K562 (cell line): ENCODE results near the gene VMP1. TPM values are rescaled to one million over a fixed set of nuclear protein-coding genes. Genes with fewer than 3 reads are reported as not detected.
A peak's percentile ranks its signal among the peaks of the same experiment; 100 is the strongest.

ENCODE experiments used
- CEBPB ChIP-seq: fragments of 450-650 bp; IDR thresholded peaks from 2 replicates; pipeline ENCODE4 v1.6.1; 2016; ENCODE audit warnings: missing genetic modification characterization, missing compliant biosample characterization
- FOS ChIP-seq: IDR thresholded peaks from 3 replicates; pipeline ENCODE4 v1.6.1; 2011; ENCODE audit not compliant: insufficient read length; ENCODE audit errors: extremely low read depth
- FOXM1 ChIP-seq, 2 experiments: fragments of 450-650 bp in 1 of 2; sonication (generic) in 1 of 2; formaldehyde crosslinking in 1 of 2; IDR thresholded peaks; 2 replicates each; pipeline versions ENCODE4 v1.6.1 to v1.9.0; 2017 to 2022; ENCODE audit warnings: low read depth in 2 of 2, mild to moderate bottlenecking in 2 of 2, missing genetic modification reagents in 1 of 2, moderate library complexity in 1 of 2
- GTF2B ChIP-seq: IDR thresholded peaks from 2 replicates; pipeline ENCODE4 v1.6.1; 2011; ENCODE audit not compliant: insufficient read length; ENCODE audit errors: extremely low read depth
- HDAC3 ChIP-seq: fragments of 450-650 bp; IDR thresholded peaks from 2 replicates; pipeline ENCODE4 v1.6.1; 2018; ENCODE audit warnings: borderline replicate concordance, mild to moderate bottlenecking, moderate library complexity; ENCODE audit not compliant: partially characterized antibody
- NELFE ChIP-seq: IDR thresholded peaks from 2 replicates; pipeline ENCODE4 v1.6.1; 2011; ENCODE audit warnings: mild to moderate bottlenecking; ENCODE audit not compliant: insufficient read depth, insufficient read length
- TEAD1 ChIP-seq, 2 experiments: fragments of 450-650 bp in 1 of 2; sonication (generic) in 1 of 2; formaldehyde crosslinking; IDR thresholded peaks; 2 replicates each; pipeline versions ENCODE4 v1.4.0 to v1.8.0; 2020 to 2022; ENCODE audit warnings: mild to moderate bottlenecking in 2 of 2, missing genetic modification reagents in 1 of 2
- ZBTB40 ChIP-seq, 2 experiments: fragments of 450-650 bp in 1 of 2; sonication (generic) in 1 of 2; formaldehyde crosslinking in 1 of 2; IDR thresholded peaks; 2 replicates each; pipeline versions ENCODE4 v1.7.1 to v1.9.0; 2016 to 2022; ENCODE audit warnings: inconsistent platforms in 1 of 2, mild to moderate bottlenecking in 1 of 2, missing genetic modification reagents in 1 of 2
- polyA plus RNA-seq, 8 experiments: library from polyadenylated mRNA; depleted of rRNA in 4 of 8; stranded (reverse) in 5 of 8; unstranded in 3 of 8; fragments of >200 nt; fragmentation: Nextera tagmentation in 2 of 8; fragmentation: Illumina TruSeq in 1 of 8; extraction: Ambion mirVana in 2 of 8; extraction: Trizol in 1 of 8; gene quantifications; 2 replicates each; pipeline versions ENCODE4 v1.2.1 to v1.2.3, GENCODE V29; 2011 to 2014; ENCODE audit warnings: inconsistent platforms in 1 of 8, missing spikeins in 1 of 8
- total RNA-seq, 7 experiments: library from RNA; depleted of rRNA in 6 of 7; stranded (reverse); fragments of >200 nt in 6 of 7; fragmentation: Illumina TruSeq in 2 of 7; extraction: Trizol in 2 of 7; gene quantifications; 2 replicates each; pipeline versions ENCODE4 v1.2.1 to v1.2.3, GENCODE V29; 2011 to 2021; ENCODE audit warnings: low replicate concordance in 1 of 7
- TF ChIP-seq, protein P1 (sequence below): sonication (generic); formaldehyde crosslinking; IDR thresholded peaks from 2 replicates; pipeline ENCODE4 v1.4.0; 2020; ENCODE audit warnings: mild to moderate bottlenecking, missing genetic modification reagents
- TF ChIP-seq, protein P2 (sequence below), 2 experiments: fragments of 450-650 bp in 1 of 2; sonication (generic) in 1 of 2; formaldehyde crosslinking in 1 of 2; IDR thresholded peaks in 1 of 2; conservative IDR thresholded peaks in 1 of 2; 2 replicates each; pipeline versions ENCODE4 v1.6.1 to v1.8.1; 2016 to 2023; ENCODE audit warnings: mild to moderate bottlenecking in 2 of 2, moderate library complexity in 2 of 2, inconsistent platforms in 1 of 2, missing genetic modification reagents in 1 of 2

The VMP1 gene
- total and polyA plus RNA-seq, 9 of the 15 experiments (the other 6 are each of a cell fraction or from before 2014, with no cell fraction given), result 123 to 304 (median 151) TPM

- TF ChIP-seq TEAD1 (CRISPR knock-in tag; IDR thresholded peaks at IDR 0.05) (no peak), FOS (peak; percentile 43), NELFE (no peak), CEBPB (peak; percentile 68), ZBTB40 (IDR thresholded peaks at IDR 0.05) (0 out of 2 replicates have a peak, but pooled peaks have one; percentile 24), ZBTB40 (CRISPR knock-in tag; IDR thresholded peaks at IDR 0.05) (no peak), GTF2B (no peak), FOXM1 (IDR thresholded peaks at IDR 0.05; ENCODE audit: low read depth) (peak; percentile 97), FOXM1 (CRISPR knock-in tag; IDR thresholded peaks at IDR 0.05; ENCODE audit: low read depth) (no peak), HDAC3 (peak; percentile 64)
- TF ChIP-seq, protein P1, sequence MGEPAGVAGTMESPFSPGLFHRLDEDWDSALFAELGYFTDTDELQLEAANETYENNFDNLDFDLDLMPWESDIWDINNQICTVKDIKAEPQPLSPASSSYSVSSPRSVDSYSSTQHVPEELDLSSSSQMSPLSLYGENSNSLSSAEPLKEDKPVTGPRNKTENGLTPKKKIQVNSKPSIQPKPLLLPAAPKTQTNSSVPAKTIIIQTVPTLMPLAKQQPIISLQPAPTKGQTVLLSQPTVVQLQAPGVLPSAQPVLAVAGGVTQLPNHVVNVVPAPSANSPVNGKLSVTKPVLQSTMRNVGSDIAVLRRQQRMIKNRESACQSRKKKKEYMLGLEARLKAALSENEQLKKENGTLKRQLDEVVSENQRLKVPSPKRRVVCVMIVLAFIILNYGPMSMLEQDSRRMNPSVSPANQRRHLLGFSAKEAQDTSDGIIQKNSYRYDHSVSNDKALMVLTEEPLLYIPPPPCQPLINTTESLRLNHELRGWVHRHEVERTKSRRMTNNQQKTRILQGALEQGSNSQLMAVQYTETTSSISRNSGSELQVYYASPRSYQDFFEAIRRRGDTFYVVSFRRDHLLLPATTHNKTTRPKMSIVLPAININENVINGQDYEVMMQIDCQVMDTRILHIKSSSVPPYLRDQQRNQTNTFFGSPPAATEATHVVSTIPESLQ, result no peak
- TF ChIP-seq, protein P2, sequence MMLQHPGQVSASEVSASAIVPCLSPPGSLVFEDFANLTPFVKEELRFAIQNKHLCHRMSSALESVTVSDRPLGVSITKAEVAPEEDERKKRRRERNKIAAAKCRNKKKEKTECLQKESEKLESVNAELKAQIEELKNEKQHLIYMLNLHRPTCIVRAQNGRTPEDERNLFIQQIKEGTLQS (IDR thresholded peaks at IDR 0.05), result peak; percentile 93
- TF ChIP-seq, protein P2 (CRISPR knock-in tag; conservative IDR thresholded peaks at IDR 0.05), result no peak
These were observed 122.0 kb downstream of the VMP1 start (continued) for GRCh38 chr17:59829217-59830006.
